Activated naive CD8-positive, alpha-beta T cell treated with anti-CD3 and anti-CD28 coated beads, Interleukin-2, amount 50 U/mL, for 16 hours (primary cell): ENCODE data around the gene CDC25B.
A peak's percentile ranks its signal among the peaks of the same experiment; 100 is the strongest.

Experiments
- DNase-seq: peaks from one replicate; pipeline ENCODE4 v3.0.0-alpha.2; 2020; ENCODE audit warnings: low read depth, low spot score

CDC25B gene

GRCh38 chr20:3803289-3803688, 7.2 kb downstream of the CDC25B start:
- no peak for DNase-seq

GRCh38 chr20:3803854-3804253, 7.7 kb downstream of the CDC25B start:
- DNase-seq: no peak

GRCh38 chr20:3804254-3804751, 8.2 kb downstream of the CDC25B start:
- no peak for DNase-seq

GRCh38 chr20:3804781-3805180, 8.7 kb downstream of the CDC25B start:
- DNase-seq: no peak

- DNase-seq: no peak
Observed at GRCh38 chr20:3808544-3808943, 12.4 kb downstream of the CDC25B start.

GRCh38 chr20:3811467-3812258, 15.6 kb downstream of the CDC25B start:
- DNase-seq: peak; percentile 84

GRCh38 chr20:3812259-3812681, 16.2 kb downstream of the CDC25B start:
- no peak for DNase-seq

- DNase-seq: no peak
Observed at GRCh38 chr20:3812975-3813847, 17.1 kb downstream of the CDC25B start.

- DNase-seq: no peak
Observed at GRCh38 chr20:3813848-3814581, 17.9 kb downstream of the CDC25B start.

- no peak for DNase-seq
Observed at GRCh38 chr20:3814928-3815495, 18.9 kb downstream of the CDC25B start.

- DNase-seq: no peak
Observed at GRCh38 chr20:3815703-3816315, 19.7 kb downstream of the CDC25B start.

GRCh38 chr20:3818155-3819151, 22.3 kb downstream of the CDC25B start:
- DNase-seq: no peak

- DNase-seq: no peak
Observed at GRCh38 chr20:3819411-3820047, 23.4 kb downstream of the CDC25B start.

GRCh38 chr20:3820048-3820900, 24.2 kb downstream of the CDC25B start, which contains the start of gene AP5S1:
AP5S1 (plus strand) TSS chr20:3820547; CDS start chr20:3822118, 1,571 bp downstream.
- DNase-seq: peak; percentile 62

- DNase-seq: no peak
Observed at GRCh38 chr20:3820901-3821727, 25.0 kb downstream of the CDC25B start.

- DNase-seq: no peak
Observed at GRCh38 chr20:3821996-3822395, 25.9 kb downstream of the CDC25B start.

GRCh38 chr20:3823881-3824280, 27.8 kb downstream of the CDC25B start:
- no peak for DNase-seq
